ENCODE measurements around the gene TTC38.

TTC38 gene

DNA sequence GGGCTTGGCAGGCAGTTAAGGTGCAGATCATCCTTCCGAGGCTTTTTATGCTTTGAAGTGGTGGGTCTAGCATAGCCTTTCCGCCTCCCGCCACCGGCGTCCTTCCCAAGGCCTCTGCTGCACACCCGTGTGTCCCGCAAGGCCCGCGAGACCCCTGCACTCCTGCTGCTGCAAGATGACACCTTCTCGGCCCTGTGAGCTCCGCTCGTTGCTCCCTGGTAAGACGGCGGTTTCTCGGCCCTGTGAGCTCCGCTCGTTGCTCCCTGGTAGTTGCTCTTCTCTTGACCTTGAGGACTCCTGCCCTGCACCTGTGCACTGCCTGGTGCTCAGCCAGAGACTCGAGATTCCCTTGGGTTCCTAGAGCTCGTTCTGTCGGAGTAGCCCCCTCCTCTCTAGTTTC lies 49.8 kb downstream of the TTC38 start:
- TF ChIP-seq, protein P1, sequence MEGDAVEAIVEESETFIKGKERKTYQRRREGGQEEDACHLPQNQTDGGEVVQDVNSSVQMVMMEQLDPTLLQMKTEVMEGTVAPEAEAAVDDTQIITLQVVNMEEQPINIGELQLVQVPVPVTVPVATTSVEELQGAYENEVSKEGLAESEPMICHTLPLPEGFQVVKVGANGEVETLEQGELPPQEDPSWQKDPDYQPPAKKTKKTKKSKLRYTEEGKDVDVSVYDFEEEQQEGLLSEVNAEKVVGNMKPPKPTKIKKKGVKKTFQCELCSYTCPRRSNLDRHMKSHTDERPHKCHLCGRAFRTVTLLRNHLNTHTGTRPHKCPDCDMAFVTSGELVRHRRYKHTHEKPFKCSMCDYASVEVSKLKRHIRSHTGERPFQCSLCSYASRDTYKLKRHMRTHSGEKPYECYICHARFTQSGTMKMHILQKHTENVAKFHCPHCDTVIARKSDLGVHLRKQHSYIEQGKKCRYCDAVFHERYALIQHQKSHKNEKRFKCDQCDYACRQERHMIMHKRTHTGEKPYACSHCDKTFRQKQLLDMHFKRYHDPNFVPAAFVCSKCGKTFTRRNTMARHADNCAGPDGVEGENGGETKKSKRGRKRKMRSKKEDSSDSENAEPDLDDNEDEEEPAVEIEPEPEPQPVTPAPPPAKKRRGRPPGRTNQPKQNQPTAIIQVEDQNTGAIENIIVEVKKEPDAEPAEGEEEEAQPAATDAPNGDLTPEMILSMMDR (IDR thresholded peaks at IDR 0.05; ENCODE audit: extremely low read depth, insufficient read depth, missing control alignments) = no peak
- in situ Hi-C loops (cut with MboI; ENCODE audit: low pct_unique_long_range_greater_than_20kb, low sequenced_read_pairs, unreplicated experiment) = loop anchor here (10.0 kb wide), 1 partner anchor 193 kb away; no protein-coding TSS in a partner anchor
- no peak for DNase-seq (ENCODE audit: low spot score)

DNA sequence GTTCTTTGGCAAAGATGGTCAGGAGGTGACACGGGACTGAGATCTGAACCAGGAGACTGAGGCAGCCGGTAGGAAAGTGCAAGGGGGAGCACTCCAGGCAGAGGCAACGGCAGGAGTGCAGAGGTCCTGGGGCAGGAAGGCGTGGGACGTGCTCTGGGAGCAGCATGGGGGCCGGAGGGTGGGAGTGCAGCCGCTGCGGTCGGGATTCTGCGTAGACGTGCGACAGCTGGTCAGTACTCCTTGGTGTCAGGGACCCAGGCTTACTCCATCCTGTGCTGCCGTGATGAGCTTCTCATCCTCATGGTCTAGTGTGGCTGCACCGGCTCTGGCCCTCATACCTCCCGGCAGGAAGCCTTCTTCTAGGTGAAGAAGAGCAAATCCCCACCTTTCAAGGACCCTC lies 50.8 kb downstream of the TTC38 start:
- in situ Hi-C loops (cut with MboI; ENCODE audit: low pct_unique_long_range_greater_than_20kb, low sequenced_read_pairs, unreplicated experiment) = loop anchor here (10.0 kb wide), 1 partner anchor 194 kb away; no protein-coding TSS in a partner anchor
- DNase-seq (ENCODE audit: low spot score) = no peak
- TF ChIP-seq, protein P1 (IDR thresholded peaks at IDR 0.05; ENCODE audit: extremely low read depth, insufficient read depth, missing control alignments) = no peak

DNA sequence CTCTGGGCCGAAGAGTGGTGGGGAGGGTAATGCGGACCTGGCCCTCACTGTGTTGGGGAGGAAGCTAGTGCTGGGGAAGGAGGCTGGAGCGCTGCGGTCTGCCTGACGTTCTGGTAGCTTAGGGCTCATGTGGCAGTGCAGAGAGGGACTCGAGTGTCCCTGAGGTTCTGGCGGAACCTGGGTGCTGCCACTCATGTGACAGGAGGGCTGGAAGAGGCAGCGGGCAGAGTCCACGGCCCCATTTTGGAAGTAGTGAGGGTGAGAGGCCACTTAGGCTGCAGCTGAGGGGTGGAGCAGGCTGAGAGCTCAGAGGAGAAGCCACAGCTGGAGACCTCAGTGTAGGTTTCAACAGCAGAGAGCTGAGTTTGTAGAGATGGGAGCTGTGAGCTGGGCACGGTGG lies 51.5 kb downstream of the TTC38 start:
- TF ChIP-seq, protein P1 (IDR thresholded peaks at IDR 0.05; ENCODE audit: extremely low read depth, insufficient read depth, missing control alignments) = no peak
- no peak for DNase-seq (ENCODE audit: low spot score)
- in situ Hi-C loops (cut with MboI; ENCODE audit: low pct_unique_long_range_greater_than_20kb, low sequenced_read_pairs, unreplicated experiment) = loop anchor here (10.0 kb wide), 1 partner anchor 195 kb away; no protein-coding TSS in a partner anchor

DNA sequence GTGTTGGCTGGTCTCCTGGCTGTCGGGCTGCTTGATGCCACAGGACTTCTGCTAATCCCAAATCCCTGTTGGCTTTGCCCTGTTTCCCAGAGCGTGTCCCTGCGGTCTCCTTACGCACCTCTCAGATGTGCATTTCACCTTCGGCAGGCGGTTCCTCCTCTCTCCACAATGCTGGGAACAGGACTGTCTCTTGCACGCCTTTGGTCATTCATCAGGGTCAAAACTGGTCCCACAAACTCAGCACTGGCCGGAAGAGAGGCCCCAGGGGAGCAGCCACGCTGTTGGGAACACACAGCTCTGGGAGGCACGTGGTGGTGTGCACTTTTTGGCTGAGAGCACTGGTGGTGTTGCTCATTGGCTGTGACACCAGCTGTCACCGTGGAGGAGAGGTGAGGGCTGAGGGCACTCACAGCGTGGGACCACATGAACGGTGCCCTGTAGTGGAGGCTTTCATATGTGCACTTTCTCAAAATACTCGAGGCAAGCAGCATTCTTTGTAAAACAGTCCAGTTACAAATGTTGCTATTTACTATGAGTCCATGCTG lies 52.4 kb downstream of the TTC38 start:
- DNase-seq (ENCODE audit: low spot score) = no peak
- TF ChIP-seq, protein P1 (IDR thresholded peaks at IDR 0.05; ENCODE audit: extremely low read depth, insufficient read depth, missing control alignments) = no peak
- in situ Hi-C loops (cut with MboI; ENCODE audit: low pct_unique_long_range_greater_than_20kb, low sequenced_read_pairs, unreplicated experiment) = no loop called here

DNA sequence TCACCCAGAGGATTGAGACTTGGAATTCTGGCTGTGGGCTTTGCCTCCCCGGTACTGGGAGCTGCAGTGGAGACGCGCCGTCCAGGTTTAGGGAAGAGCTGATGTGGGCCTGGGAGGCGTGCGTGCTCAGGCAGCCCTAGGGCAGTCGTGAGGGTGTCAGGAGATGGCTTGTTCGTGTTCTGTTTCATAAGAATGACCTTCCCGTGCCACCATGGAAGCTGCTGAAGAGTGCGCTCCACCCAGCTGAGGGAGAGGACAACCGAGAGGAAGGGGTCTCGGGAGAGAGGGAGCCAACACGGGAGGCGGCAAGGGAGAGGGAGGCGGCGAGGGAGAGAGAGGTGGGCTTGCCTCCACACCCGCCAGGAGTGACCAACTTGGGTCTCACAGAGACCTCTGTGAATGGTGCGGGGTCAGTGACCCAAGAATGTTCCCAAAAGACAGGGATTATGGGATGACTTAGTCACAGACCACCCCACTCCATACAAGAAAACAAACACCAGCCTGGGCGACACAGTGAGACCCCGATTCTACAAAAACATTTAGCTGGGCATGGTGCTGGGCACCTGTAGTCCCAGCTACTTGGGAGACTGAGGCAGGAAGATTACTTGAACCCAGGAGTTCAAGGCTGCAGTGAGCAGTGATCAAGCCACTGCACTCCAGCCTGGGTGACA lies 53.0 kb downstream of the TTC38 start:
- TF ChIP-seq, protein P1 (IDR thresholded peaks at IDR 0.05; ENCODE audit: extremely low read depth, insufficient read depth, missing control alignments) = no peak
- DNase-seq (ENCODE audit: low spot score) = no peak
- in situ Hi-C loops (cut with MboI; ENCODE audit: low pct_unique_long_range_greater_than_20kb, low sequenced_read_pairs, unreplicated experiment) = no loop called here

DNA sequence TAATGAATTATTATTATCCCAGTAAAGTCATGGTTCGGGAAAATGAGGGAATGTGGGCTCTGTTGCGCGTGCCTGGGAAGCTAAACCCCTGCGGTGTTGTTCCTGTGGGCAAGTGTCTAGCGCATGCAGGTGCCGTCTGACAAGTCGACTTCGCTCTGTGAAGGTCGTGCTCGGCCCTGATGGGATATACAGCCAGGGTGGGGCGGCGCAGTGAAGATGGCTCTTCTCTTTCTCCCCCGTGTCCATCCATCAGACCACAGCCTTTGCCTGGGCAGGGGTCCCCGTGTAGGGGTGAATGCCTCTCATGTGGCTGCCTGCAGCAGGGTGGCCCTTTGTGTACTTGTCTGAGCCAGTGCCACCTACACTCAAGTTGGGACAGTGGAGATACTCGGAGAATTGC lies 54.9 kb downstream of the TTC38 start:
- in situ Hi-C loops (cut with MboI; ENCODE audit: low pct_unique_long_range_greater_than_20kb, low sequenced_read_pairs, unreplicated experiment) = no loop called here
- DNase-seq (ENCODE audit: low spot score) = no peak
- TF ChIP-seq, protein P1 (IDR thresholded peaks at IDR 0.05; ENCODE audit: extremely low read depth, insufficient read depth, missing control alignments) = no peak

Data from GM13977 (cell line).